HG02759 (cell line): Measurements from ENCODE around the gene PLEKHG7.

Experiments used
- ATAC-seq: cut with Tn5 transposase; IDR thresholded peaks from one replicate; pipeline ENCODE4 v1.9.1; 2021; ENCODE audit warnings: mild to moderate bottlenecking, moderate library complexity; ENCODE audit not compliant: unreplicated experiment

PLEKHG7 gene

DNA sequence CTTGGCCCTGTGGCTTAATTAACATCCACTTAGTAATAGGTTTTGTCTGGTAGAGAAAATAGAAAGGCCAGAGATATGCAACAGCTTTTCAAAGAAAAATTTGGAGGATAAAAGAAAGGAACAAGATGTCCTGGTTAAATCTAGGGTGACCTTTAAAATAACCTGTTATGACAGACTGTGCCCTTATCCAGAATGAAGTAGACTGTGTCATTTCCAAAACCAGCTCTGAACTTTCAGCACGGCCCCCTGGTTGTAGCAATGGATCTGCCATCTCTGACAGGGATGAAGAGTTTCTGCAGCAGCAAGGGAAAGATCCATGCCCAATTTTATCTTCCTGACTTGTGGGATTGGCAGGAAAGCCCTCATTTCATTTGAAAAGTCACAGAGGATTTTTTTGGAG lies 5.1 kb downstream of the PLEKHG7 start:
- no peak for ATAC-seq

DNA sequence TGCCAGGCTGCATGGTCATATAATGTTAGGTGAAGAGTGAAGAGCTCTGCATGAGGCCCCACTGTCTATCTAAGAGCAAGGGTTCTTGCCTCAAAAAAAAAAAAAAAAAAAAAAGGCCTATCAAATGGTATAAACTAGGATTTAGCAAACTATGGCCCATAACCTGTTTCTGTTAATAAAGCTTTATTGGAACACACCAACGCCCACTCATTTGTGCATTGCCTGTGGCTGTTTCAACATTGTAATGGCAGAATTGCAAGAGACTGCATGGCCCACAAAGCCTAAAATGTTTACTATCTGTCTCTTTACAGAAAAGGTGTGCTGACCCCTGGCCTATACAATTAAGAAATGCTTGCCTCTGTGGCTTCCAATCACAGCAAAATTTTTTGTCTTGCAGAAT lies 12.8 kb downstream of the PLEKHG7 start:
- no peak for ATAC-seq

DNA sequence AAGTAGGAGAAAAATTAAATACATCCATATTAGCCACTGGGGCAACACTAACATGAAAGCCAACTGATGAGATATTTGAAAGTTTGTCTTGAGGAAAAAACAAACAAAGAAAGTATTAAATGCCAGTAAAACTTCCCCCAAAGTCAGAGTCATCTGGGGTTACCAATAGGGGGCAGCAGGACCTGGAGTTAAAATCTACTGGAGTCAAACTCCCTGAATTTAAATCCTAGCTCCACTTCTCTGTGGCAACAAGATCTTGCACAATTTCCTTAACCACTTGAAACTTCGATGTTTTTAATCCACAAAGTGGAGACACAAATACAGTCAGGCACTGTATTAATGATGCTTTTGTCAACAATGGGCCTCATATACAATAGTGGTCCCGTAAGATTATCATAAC lies 14.4 kb downstream of the PLEKHG7 start:
- ATAC-seq = no peak

DNA sequence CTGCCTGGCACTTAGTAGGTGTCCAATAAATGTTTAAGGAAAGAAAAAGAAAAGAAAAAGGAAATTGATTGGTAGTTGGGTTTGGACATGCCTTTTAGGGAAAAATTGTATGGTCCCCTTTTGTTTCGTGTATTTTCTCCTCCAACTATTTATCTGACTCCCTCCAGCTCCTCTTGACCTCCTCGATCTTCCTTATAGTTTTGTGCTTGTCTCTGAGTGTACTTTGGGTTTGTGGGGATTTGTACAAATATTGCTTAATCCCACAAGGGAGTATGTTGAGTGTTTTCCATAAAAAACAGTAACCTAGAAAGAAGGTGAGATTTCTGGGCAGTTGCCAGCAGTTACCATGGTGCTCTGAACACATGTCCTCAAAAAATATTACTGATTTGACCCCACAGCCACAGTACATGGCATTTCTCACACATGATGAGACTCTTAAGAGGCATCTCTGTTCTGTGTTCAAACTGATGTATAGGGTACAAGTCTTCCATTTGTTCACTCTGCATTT lies 15.7 kb downstream of the PLEKHG7 start:
- no peak for ATAC-seq

DNA sequence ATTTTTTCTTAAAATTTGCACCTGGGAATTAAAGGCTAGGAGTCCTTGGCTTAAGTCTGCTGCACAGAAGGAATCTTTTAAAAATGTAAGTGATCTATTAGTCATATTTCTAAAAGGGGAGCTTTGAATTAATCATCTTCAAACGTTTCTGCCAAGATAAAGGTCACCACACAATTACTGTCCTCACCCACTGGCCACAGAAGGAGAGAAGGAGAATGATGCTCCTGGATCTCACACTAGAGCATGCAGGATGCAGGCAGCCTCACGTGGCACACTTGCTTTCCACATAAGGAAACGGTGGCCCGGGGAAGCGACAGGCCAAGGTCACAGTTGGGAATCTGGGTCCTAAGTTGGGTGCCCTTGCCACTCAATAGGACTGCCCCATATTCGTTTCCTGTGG lies 16.9 kb downstream of the PLEKHG7 start:
- no peak for ATAC-seq

DNA sequence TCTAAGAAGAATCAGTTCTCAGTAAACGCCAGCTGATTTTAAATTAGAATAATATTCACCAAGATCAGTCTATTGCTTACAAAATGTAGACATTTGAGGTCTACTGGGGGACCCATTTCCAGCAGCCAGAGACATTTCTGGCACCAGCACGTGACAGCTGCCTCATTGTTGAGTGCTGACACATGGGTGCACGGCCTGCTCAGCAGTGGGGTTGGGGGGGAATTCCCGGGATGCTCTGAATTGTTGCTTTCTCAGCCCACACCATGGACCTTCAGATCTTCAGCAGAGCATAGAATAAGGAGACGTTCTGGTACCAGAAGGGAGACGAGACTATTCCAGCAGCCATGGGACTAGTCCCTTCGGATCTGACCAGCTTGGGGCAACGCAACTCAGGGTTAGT lies 18.3 kb downstream of the PLEKHG7 start:
- ATAC-seq = no peak

DNA sequence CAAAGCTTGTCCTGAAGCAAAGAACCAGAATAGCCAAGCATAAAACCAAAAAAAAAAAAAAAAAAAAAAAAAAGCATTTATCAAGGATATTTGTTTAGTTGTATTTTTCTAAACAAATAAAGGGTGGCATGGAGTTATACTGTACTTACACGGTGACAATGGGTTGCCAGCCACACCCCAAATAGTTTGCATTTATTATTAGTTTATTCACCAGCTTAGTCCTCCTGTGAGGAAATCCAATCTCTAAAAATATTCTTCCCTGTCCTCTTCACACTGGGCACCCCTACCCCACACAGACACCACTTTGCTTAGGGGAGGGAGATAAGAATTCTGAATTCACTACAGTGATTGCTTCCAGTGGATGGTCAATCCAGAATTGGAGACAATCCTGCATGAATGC lies 18.9 kb downstream of the PLEKHG7 start:
- no peak for ATAC-seq

DNA sequence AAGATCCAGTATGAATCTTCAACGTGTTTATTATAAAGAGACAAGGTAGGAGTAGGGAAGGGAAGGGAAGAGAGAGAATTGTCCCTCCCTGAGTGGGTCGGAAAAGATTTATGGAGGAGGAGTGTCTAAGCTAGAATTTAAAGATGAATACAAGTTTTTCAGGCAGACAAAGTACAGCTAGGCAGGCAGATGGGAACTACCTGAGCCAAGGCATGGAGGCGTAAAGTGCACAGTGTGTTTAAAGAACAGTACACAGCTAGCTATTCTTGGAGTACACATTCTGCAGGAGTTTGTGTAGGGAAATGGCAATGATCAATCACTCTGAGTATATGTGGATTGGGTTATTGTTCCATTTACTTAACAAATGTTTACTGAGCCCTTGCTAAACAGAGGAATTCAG lies 20.1 kb downstream of the PLEKHG7 start:
- ATAC-seq = no peak

DNA sequence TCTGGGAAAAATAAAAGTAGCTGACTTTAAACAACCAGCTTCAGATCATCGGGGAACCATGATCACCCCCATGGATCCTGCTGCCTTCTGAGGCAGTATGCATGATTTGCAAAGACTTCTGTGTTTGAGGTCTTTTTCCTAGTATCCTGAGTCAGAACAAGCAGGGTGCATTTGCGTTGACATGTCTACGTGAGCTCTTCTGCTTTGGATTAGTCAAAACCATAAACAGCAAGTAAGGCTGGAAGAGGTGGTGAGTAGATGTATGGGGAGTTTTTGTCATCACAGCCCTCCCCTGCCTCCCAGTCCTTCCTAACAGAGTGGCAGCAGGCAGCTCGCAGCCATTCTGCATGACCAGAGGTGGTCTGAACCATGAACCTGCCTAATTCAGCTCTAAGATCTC lies 24.1 kb downstream of the PLEKHG7 start:
- ATAC-seq = no peak

DNA sequence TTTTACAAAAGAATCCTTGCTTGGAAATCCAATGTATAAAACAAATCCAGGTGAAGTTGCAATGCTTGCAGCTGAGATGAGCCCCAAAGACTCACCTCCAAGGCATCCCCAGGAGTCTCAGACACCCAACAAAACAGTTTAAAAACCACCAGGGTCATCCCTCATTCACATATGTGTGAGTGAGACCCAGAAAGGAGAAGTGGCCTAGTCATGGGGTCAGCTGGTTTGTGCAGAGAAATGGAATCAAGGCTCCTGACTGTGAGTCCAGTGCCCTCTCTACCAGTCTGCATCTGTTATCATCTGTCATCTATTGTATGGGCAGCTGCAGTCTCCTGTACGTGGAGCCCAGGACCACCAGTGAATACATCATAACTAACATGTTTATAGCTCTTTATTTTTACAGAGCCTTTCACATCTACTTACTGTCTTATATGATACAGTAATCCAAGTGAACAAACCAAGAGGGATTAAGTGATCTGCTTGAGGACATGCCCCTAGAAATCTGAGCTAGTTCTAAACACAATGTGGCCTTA lies 27.1 kb downstream of the PLEKHG7 start:
- no peak for ATAC-seq

DNA sequence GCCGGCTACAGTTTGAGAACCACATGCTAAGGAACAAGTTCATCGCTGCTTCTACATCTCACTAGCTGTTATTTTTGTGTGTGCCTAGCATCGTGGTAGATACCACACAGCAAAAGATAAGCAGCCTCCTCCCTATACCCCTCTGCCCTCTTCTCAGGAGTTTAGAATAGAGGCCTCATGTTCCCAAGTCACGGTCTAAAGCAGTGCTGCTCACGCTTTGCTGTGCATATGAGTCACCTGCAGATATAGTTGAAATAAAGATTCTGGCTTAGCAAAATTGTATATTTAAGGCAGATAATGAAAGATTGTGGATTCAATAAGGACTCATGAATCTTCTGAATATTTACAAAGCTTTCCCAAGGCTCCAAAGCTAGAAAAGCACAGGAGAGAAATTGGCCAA lies 28.0 kb downstream of the PLEKHG7 start:
- no peak for ATAC-seq

DNA sequence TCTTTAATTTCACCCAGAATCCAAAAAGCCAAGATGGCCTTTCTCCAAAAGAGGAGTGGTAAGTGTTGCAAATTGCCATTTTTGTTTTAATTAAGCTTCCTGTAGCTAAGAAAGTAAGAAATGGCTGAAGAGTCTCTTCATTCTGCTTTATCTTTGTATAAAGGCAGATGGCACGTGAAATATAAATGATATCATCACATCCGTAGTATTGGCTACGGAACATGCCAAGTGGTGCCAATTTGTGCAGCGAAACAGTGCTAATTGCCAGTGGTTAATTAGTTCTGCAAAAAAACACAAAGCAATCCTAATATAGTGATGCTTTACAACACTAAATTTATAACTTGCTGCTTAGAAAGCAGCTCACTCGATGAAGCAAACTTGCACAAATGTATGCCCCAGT lies 29.4 kb downstream of the PLEKHG7 start:
- no peak for ATAC-seq

DNA sequence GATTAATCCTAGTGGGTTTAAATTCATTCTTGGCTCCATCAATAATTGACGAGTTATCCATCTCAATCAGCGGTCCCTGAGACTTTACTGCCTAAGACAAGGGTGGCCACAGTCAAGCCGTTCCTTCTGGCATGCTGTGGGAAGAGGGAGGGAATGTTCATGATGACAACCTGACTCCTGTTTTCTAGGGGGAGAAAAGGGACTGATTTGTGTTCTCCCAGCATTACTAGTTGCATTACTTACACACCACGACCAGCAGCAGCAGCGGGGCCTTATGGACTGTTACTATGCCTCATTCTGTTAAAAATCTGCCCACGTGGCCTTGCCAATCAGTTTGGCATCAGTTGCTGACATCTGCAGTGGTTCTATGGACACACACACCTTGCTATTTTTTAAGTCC lies 29.9 kb downstream of the PLEKHG7 start:
- no peak for ATAC-seq

DNA sequence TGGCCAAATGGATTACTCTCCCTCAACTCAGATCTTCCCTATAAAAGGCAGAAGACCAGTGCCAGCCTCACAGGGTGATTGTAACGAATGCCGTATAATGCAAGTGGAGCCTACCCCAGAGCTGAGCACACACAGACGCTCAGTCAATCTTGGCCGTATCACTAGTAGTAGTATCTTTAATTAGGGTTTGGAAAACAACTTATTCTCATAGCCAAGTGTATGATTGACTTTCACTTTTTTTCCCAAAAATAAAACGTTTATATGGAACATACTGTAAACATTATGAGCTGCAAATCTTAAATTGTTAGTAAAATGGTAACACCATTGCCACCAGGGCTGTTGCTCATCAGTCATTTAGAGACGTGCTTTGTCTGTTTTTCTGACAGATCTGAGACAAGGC lies 30.4 kb downstream of the PLEKHG7 start:
- no peak for ATAC-seq

DNA sequence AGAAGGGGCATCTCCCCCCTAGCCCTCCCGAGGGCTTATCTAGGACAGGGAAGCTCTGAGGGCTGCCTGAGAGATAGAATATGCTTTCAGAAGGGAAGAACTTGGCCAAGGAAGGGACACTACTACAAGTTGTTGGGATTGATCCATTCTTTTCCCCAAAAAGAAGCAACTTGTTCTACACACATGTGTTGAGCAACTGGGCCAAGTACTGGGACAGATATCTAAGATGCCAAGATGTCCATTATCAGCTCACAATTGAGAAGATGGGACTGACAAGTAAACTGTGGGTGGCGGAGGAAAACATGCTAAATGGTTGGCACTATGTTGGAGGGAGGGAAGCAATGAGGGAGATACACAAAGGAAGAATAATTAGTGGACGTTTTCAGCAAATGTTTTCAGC lies 30.9 kb downstream of the PLEKHG7 start:
- no peak for ATAC-seq

DNA sequence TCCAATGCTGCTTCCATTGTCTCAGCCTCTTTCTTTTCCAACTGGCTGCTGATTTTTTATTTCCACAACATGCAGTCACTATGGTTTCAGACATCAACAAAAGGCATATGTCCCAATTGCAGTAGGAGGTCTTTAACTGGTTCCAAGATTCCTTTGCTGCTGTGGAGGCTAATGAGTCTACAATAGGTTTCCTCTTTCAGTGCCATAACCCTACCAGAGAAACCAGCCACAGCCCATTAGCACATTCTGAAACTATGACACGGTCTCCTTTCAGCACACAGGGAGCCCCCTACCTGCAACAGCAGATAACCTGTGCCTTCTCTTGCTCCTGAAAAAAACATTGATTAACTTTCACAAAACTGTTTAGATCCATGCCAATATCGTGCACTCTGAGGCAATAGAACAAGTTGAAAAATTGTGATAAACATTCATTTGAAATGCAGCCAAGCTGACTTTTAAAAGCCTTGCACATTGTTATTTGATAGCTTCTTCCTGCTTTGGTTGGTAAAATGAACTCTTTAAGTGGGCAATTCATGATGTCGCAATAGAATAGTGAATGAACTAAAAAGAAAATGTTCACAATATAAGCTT lies 32.4 kb downstream of the PLEKHG7 start:
- no peak for ATAC-seq

DNA sequence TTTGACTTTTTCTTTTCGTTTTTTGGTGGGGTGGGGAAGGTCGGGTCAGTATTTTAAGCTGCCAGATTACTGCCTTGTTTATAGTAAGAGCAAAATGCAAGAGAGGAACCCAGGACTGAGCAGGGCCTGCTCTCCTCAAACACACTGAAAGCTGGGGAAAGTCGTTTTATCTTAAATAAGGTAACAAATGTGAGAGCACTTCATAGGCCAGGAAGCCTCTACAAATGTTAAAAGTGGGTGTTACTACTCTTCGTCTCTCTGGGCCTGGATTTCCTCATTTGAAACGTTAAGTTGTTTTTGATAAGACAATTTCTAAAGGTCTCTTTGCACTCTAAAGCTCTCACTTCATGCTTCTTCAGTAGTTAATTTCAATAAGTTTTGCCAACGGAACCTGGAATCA lies 33.8 kb downstream of the PLEKHG7 start:
- no peak for ATAC-seq

DNA sequence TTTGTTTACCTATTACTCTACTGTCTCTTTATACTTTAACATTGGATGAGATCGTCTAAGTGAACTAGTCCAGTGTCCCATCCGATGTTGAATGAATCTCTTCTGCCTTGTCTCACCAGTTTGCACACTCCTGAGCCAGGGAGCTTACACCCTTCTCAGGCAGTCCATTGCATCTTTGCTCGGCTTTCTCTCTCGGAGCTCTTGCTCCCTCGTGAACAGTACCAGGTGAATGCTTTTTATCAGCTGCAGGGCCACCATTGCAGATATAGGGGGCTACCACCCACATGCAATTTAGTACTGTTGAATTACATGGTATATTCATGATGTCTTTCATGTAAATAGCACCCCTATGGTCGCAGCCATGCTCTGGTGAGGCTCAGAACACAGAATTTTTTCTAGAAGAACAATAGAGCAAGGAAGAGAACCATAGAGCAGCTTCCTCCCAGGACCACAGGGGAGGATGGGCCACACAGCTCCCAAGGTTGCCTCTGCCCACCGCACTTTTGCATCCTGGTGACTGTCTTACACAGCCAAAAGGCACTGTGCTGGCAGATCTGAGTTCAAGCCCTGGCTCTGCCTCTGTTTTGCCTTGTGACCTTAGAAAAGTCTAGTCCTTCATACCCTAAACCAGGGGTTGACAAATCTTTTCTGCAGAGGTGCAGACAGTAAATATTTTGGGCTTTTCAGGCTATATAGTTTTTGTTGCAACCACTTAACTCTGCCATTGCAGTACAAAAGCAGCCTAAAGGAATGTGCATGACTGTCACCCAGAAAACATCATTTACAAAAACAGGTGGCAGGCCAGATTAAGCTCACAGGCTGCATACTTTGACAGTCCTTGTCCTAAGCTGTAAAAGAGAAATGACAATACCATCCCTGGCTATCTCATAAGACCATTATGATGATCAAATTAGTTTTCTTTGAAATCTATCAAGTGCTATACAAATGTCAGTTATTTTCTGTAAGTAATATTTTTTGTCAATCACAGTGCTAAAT lies 35.4 kb downstream of the PLEKHG7 start:
- no peak for ATAC-seq

DNA sequence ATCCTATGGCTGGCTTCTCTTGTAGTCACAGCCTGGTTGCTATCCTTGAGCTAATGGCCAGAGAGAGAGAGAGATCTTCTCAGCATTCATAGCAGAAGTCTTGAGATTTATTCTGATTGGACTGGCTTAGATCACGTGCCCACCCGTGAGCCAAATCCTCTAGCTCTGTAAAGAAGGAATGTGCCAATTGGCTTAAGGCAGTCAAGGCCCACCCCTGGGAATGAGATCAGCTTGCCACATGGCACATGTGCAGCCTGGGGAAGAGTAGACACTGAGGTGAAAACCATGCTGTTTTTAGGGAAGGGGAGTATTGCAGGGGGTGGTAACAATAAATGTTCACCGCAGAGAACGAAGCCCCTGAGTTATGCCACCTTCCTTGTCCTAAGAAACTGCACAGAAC lies 36.3 kb downstream of the PLEKHG7 start:
- ATAC-seq = no peak

DNA sequence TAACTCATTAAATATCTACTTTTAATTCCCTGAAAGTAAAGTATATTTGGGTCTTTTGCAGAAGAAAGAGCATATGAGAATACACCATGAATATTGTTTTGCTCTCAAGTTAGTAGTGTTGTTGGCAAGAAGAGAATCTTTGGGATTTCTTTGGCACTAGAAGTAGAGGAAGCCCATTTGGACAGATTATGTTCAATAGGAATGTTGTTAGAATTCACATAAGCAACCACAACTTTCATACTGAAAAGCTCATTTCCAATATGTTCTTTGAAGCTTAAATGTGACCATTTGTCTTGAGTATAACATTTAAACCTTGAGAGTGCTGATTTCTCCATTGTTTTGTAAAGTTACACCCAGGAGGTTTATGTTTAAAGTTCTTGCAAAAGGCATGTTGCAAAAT lies 37.6 kb downstream of the PLEKHG7 start:
- no peak for ATAC-seq

DNA sequence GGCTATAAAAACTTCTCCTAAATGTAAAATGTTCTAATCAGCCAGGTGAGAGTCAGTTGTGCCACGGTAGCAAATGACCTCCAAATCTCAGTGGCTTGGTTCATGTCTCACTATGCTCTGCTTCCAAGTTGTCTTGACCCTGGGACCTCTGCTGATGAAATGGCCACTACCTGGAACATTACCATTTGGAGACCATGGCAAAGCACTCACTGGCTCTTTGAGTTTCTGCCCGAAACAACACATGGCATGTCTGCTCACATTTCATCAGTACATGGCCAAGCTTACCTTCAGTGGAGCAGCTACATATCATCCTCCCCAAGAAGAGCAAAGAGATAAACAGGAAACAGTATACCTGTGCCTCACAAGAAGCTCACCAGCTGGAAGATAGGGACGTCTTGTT lies 40.2 kb downstream of the PLEKHG7 start:
- no peak for ATAC-seq
